GM15510 (cell line): Measurements from ENCODE around the gene WDR93.

Experiments used
- POLR2A ChIP-seq: IDR thresholded peaks from 3 replicates; pipeline ENCODE4 v1.6.1; 2011; ENCODE audit warnings: borderline replicate concordance; ENCODE audit not compliant: insufficient read length; ENCODE audit errors: extremely low read depth

WDR93 gene

DNA sequence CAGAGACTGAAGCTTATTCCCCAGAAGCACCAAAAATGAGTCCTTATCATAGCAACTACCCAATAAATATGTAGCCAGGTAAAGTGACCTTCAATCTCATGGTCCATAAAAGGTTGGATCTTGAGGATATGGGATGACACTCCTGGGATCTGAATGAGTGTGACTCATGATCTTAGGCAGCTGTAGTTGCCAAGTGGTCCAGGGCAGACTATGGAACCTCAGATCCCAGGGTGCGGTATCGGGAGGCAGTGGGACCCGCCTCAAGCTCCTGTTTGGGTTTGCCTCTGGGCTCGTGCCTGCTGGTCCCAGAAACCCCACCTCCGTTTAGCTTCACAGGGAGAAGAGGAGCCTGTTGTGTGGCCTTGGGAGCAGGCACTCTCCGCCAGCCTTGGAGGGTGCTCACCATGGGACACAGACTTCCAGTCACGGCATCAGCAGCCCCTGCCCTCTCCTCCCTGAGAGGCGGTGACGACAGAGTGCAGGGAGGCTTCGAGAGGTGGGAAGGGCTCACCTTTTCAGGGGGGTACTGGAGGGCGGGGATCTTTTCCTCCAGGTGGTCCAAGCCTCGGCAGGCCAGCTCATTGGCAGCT lies 19.5 kb upstream of the WDR93 start:
- no peak for TF ChIP-seq POLR2A

DNA sequence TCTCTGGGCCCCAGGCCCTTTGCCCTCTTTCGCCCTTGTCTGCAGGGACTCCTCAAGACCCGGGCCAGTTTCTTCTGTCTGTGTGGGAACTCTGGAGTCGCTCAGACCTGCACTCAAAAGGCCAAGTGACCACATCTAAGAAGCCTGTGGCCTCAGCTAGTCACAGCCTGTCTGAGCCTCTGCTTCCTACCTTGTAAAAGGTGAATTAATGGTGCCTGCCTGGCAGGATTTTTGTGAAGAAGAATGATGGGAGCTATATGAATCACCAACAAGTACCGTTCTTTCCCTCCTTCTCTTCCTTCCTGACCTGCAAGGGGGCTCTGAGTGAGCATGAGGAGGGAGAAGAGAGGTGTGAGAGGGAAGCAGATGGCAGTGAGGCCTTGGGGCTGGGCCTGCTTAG lies 18.9 kb upstream of the WDR93 start:
- no peak for TF ChIP-seq POLR2A

DNA sequence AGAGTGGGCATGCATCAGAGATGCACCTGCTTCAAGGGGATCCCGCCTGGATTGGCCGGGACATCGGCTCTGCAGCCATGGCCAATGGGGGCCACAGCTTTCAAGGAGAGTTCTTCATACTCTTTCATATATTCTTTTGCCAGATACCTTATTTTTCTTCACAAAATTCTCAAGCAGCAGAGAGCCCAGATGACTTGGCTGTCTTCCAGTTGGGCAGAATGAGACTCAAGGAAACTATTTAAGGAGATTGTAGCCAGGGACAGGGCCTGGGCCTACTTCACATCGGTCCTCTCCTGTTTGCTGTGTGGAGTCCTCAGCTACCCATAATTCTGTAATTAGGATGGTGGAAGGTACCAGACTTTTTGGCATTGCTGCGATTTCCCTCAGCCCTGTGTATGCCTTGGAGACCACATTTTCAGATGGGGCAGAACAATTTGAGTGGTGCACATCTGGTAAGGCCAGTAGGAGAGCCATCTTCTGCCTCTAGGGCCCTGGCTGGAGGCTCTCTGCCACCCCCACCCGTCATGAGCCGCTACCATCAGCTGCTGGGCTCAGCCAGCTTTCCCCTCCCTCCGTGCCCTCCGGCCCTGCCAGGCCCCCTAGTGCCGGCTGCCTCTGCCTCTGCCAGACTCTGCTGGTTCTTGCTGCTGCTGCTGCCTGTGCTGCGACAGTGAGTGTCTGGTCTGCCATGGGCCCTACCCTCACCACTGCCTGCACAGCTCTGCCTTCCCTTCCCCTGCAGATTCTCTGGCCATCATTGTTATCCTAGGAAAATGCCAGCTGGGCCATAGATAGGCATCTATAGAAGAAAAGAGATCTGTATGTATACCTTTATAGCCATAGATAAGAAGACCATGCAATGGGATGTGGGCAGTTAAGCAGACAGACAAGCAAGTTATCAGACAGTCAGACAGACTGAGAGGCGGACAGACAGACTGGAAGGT lies 18.1 kb upstream of the WDR93 start:
- no peak for TF ChIP-seq POLR2A

DNA sequence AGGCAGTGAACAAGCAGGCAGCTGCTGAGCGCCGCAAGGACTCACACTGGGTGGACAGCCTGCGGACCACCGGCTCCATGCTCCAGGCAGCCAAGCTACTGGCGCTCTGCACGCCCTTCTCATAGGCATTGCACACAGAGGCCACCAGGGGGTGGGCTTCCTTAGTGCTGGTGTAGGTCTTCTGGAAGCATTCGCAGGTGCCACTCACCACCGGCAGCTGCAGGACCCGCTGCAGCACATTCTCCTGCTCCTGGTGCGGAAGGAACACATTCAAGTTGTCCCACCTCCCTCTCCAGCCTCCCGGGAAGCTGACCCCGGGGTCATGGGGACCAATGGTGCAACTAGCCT lies 17.5 kb upstream of the WDR93 start:
- TF ChIP-seq POLR2A = no peak

DNA sequence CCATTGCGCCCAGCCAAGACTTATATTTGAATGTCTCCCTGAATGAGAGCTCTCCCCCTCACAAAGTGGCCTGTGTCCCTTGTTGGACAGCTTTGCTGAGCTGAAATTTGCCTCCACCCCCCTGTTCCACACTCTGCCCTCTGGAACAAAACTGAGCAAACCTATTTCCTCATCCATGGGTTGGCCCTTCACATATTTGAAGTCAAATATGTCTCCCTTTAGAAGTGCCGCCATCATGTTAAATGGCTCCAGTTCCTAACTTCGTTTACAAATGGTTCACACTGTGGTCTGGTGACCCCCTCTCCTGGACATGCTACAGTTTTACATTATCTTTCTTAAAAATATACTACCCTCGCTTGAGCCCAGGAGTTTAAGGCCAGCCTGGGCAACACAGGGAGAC lies 16.1 kb upstream of the WDR93 start:
- TF ChIP-seq POLR2A = no peak

DNA sequence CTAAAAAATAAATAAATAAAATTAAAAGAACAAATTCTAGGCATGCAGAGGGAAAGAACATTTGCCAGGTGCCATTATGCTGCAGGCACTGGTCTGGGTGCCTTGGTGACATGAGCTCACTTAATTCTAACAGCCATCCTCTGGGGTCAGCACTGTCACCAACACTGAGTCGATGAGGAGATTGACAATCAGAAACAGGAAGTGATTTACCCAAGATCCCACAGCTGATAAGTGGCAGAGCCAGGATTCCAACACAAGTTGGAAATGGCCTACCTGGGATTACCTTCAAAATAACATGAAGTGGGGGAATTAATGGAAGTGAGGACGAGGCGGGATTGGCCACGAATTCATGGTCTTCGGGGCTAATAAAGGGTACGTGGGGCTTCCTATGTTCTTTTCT lies 15.0 kb upstream of the WDR93 start:
- no peak for TF ChIP-seq POLR2A

DNA sequence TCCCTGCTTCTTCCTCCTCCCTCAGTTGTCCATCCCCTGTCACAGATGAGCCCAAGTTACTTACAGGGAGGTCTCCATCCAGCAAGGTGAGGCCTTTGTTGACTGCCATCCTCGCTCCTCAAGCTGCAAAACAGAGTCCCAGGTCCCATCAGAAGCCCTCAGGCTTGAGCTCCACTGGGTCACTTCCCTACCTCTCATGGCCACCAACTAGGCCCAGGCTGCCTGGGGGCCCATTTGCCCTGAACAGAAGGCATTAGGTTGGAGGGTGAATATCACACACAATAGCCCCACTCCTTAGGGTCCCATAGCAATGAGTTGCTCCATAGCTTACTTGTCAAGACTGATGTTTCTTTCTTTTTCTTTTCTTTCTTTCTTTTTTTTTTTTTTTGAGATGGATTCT lies 13.2 kb upstream of the WDR93 start:
- TF ChIP-seq POLR2A = no peak

DNA sequence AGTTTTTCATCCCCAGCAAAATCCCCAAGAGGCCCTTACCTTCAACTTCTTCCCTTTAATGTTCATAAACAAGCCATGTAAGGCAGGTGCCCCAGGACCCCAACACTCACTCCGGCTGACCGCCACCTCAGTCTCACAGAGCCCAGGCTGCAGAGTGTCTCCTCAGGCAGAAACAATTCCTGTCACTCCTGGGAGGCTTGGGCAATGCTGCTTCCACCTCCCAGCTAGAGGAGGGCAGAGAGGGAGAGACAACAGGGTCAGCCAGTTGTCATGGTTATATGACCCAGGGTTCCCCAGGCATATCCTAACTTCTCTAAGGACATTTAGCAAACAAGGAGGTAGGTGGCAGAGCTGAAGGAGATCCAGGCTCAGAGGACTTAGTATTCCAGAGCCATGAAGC lies 11.4 kb upstream of the WDR93 start, which contains the start of gene PLIN1:
PLIN1 (minus strand) TSS at position 156 of the 400 bp plus-strand sequence. CDS start 1,878 bp downstream, outside the sequence.
- TF ChIP-seq POLR2A = no peak

DNA sequence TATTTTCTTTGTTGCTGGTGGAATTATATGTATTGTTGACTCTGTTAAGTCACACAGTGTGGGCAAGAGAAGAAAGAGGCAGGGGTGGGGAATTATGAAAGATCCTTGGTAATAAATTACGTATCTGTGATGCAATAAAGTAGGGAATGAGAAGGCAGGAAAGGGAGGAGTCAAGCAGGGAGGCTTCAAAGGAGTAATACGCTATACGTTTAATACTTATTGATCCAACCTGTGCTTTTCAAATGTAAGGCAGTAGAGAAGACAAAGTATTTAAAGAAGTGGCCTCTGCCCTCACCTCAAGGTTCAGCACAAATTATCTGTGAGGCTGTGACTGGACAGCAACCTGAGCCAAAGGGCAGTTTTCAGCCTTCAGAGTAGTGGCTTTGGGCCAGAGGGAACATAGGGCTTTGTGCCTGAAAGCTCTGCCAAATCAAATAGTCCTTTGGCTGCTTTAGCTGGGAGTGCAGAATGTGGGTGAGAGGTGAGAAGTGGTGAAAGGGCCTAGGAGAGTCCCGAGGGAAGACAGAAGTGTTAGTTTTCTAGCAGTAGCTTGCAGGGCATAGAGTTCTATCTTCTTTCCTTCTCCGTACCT lies 10.2 kb upstream of the WDR93 start:
- no peak for TF ChIP-seq POLR2A

DNA sequence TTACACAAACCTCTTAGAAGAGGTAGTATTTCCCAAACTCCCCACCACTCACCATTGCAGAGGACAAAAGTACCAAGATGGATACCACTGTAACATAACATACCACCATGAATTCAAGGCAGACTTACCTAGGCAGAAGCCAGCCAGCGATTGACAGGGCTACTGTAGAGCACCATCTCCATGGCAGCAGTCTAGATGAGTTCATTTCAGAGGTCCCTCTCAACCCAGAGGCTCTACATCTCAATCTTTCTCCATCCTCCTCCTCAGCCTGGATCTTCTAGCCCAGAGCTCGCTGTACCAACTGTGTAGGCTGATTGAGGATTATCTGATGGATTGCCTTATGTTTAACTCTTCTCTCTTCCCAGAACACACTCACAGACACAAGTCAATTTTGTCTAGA lies 9.5 kb upstream of the WDR93 start:
- TF ChIP-seq POLR2A = no peak

DNA sequence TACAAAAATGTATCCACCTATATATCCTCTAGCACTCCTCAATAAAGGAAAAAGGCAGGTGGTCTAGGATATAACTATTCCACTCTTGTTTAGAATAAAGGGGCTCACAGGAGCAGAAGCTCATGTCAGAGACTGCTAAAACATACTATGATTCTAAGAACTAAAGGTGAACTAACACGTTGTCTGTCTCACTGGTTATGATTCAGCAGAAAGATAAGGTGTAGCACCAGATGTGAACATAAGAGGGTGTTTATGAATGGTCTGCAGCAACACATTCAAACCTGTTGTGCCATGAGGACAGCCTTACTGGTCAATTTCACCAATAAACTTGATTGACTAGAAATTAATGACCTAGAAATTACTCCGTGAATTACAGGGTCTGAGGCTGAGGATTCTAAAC lies 4.6 kb upstream of the WDR93 start:
- no peak for TF ChIP-seq POLR2A

DNA sequence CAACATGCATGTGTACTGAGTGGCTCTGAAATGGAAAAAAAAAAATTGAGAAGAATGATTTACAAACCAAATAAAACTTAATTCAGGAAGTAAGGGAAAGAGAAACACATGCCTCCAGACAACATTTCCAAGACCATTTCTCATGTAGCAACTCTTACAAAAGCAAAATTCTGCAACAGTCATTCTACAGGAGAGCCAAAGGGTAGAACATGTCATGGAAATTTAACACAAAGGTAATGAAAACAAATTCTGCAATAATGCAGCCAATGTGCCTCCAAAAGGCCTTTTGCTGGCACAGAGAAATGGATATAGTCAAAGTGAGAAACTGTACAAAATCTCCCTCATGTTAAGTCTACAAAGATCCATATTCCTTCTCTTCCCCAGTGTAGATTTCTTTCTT lies 4.1 kb upstream of the WDR93 start:
- TF ChIP-seq POLR2A = no peak

DNA sequence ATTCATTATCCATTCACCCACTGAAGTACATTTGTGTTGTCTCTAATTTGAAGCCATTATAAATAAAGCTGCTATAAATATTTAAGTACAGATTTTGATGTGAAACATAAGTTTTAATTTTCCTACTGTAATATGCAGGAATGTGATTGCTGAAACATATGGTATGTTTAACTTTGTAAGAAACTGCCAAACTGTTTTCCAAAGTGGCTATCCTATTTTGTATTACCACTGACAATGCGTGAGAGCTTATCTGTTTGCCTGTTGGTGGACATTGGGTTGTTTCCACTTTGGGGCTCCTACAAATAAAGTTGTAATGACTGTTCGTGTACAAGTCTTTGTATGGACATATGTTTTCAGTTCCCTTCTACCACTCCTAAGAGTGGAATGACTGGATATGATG lies 2.5 kb downstream of the WDR93 start:
- no peak for TF ChIP-seq POLR2A

DNA sequence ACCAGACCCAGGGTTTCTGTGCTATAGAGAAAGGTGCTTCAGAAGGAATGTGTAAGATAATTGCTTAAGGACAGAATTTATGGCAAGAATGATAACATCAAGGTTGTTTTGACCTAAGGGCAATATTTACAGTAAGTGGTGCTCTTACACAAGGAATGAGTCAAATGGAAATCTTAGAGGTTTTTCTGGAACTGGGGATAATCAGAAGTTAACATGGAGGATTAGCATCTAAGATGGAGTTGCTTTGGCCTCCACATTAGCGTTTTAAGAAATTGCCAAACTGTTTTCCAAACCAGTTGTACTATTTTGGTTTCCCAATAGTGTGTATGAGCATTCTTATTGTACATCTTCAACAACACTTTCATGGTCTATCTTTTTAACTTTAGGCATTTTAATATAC lies 3.1 kb downstream of the WDR93 start:
- TF ChIP-seq POLR2A = no peak

DNA sequence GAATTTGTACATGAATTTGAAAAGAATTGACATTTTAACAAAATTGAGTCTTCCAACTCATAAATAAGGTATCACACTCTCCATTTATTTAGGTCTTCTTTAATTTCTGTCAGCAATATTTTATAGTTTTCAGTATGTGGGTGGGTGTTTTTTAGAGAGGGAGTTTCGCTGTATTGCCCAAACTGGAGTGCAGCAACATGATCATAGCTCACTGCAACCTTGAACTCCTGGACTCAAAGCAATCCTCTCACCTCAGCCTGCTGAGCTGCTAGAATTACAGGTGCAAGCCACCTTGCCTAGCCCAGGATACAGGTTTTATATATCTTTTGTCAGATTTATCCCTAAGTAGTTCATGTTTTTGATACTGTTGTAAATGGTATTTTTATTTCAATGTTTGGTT lies 4.6 kb downstream of the WDR93 start:
- no peak for TF ChIP-seq POLR2A

DNA sequence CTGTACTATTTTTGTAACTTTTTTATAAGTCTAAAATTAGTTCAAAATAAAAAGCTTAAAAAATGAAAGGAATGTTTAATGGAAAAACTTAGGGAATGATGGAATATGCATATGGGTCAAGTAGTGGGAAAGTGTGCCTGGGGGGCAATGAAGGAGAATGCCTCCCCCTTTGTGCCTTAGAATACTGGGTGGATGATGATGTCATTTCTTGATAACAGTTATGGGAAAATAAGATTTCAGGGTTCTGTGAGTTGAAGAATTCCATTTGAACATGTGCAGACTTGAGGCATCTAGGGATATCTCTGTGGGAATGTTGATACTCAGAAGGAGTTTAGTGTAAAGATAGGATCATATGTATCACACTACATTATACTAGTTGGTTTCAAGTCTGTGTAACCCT lies 13.8 kb downstream of the WDR93 start:
- no peak for TF ChIP-seq POLR2A
